CD14-positive monocyte (primary cell): ENCODE measurements around the gene PERCC1. TPM values are rescaled to one million over a fixed set of nuclear protein-coding genes. Genes with fewer than 3 reads are reported as not detected.

ENCODE experiments used
- DNase-seq, 3 donors: peaks; one replicate each; pipeline ENCODE4 v3.0.0-alpha.2; 2011 to 2022
- H2AFZ ChIP-seq: 2 replicates; pipeline ENCODE4 v1.6.0; 2012; ENCODE audit warnings: mild to moderate bottlenecking, low read depth, low read length, inconsistent platforms; ENCODE audit not compliant: insufficient read depth, poor library complexity, severe bottlenecking
- H3K27ac ChIP-seq, 2 donors: 1 replicate in 1 of 2; 2 replicates in 1 of 2; pipeline ENCODE4 v1.5.1; 2012 to 2013; ENCODE audit warnings: low read length in 2 of 2, control low read depth in 1 of 2, inconsistent platforms in 1 of 2, low read depth in 1 of 2, mild to moderate bottlenecking in 1 of 2
- H3K27me3 ChIP-seq, 2 donors: one replicate each; pipeline versions ENCODE4 v1.6.0 to v1.6.1; 2011 to 2013; ENCODE audit warnings: low read length in 2 of 2; ENCODE audit not compliant: control insufficient read depth in 2 of 2, insufficient read depth in 2 of 2
- H3K36me3 ChIP-seq, 2 donors: replicated peaks in 1 of 2; 1 replicate in 1 of 2; 2 replicates in 1 of 2; pipeline versions ENCODE4 v1.5.1 to v1.6.1; 2012 to 2013; ENCODE audit warnings: low read length in 2 of 2, control low read depth in 1 of 2, inconsistent platforms in 1 of 2, mild to moderate bottlenecking in 1 of 2; ENCODE audit not compliant: insufficient read depth in 2 of 2, control insufficient read depth in 1 of 2
- H3K4me1 ChIP-seq, 2 donors: 1 replicate in 1 of 2; 2 replicates in 1 of 2; pipeline versions ENCODE4 v1.5.1 to v1.6.1; 2012 to 2013; ENCODE audit warnings: low read length in 2 of 2, control low read depth in 1 of 2, inconsistent platforms in 1 of 2, mild to moderate bottlenecking in 1 of 2, moderate library complexity in 1 of 2; ENCODE audit not compliant: insufficient read depth in 2 of 2, control insufficient read depth in 1 of 2
- H3K4me2 ChIP-seq: replicated peaks from 2 replicates; pipeline ENCODE3; 2012; ENCODE audit warnings: low read length, moderate library complexity, mild to moderate bottlenecking; ENCODE audit not compliant: poor library complexity, severe bottlenecking; ENCODE audit errors: extremely low read depth
- H3K4me3 ChIP-seq, 3 experiments: fragments of 200-600 bp in 1 of 3; sonication (generic) in 1 of 3; replicated peaks in 1 of 3; 1 replicate in 2 of 3; 2 replicates in 1 of 3; pipeline ENCODE4 v1.5.1; 2011 to 2013; ENCODE audit warnings: low read length in 3 of 3, mild to moderate bottlenecking in 3 of 3, control low read depth in 2 of 3, low read depth in 2 of 3, inconsistent platforms in 1 of 3, moderate library complexity in 1 of 3
- H3K79me2 ChIP-seq: 2 replicates; pipeline ENCODE4 v1.6.0; 2012; ENCODE audit warnings: mild to moderate bottlenecking, control low read depth, inconsistent platforms, low read length, moderate library complexity; ENCODE audit not compliant: insufficient read depth
- H3K9ac ChIP-seq: 2 replicates; pipeline ENCODE4 v1.6.0; 2017; ENCODE audit warnings: low read length, mild to moderate bottlenecking; ENCODE audit not compliant: insufficient read depth, poor library complexity, severe bottlenecking
- H3K9me3 ChIP-seq, 2 donors: replicated peaks in 1 of 2; 1 replicate in 1 of 2; 2 replicates in 1 of 2; pipeline versions ENCODE4 v1.5.1 to v1.6.1; 2012 to 2013; ENCODE audit warnings: low read length in 2 of 2, control low read depth in 1 of 2; ENCODE audit not compliant: control insufficient read depth in 1 of 2, insufficient read depth in 1 of 2
- H4K20me1 ChIP-seq: 2 replicates; pipeline ENCODE4 v1.6.0; 2012; ENCODE audit warnings: mild to moderate bottlenecking, low read length, control low read depth, moderate library complexity; ENCODE audit not compliant: insufficient read depth
- H3K27ac Mint-ChIP-seq, 7 donors: one replicate each; pipeline ENCODE4 v1.8.0; 2020; ENCODE audit warnings: mild to moderate bottlenecking in 7 of 7, mixed read lengths in 7 of 7, moderate library complexity in 6 of 7, inconsistent platforms in 2 of 7
- H3K27me3 Mint-ChIP-seq, 3 donors: one replicate each; pipeline ENCODE4 v1.8.0; 2021 to 2022; ENCODE audit warnings: low read depth in 3 of 3, mild to moderate bottlenecking in 3 of 3, mixed read lengths in 3 of 3, moderate library complexity in 3 of 3, inconsistent platforms in 1 of 3
- H3K36me3 Mint-ChIP-seq, 2 donors: one replicate each; pipeline ENCODE4 v1.8.0; 2020; ENCODE audit warnings: mixed read lengths in 2 of 2, inconsistent platforms in 1 of 2, mild to moderate bottlenecking in 1 of 2
- H3K4me1 Mint-ChIP-seq: one replicate; pipeline ENCODE4 v1.8.0; 2020; ENCODE audit warnings: mild to moderate bottlenecking, mixed read lengths
- H3K4me3 Mint-ChIP-seq, 2 donors: one replicate each; pipeline ENCODE4 v1.8.0; 2020; ENCODE audit warnings: mild to moderate bottlenecking in 2 of 2, mixed read lengths in 2 of 2, moderate library complexity in 1 of 2
- H3K9me3 Mint-ChIP-seq, 7 donors: one replicate each; pipeline ENCODE4 v1.8.0; 2020 to 2022; ENCODE audit warnings: mixed read lengths in 7 of 7, mild to moderate bottlenecking in 6 of 7, moderate library complexity in 6 of 7, inconsistent platforms in 2 of 7
- CTCF ChIP-seq: fragments of 200-600 bp; IDR thresholded peaks from one replicate; pipeline ENCODE4 v1.8.0; 2022; ENCODE audit warnings: antibody characterized with exemption, mild to moderate bottlenecking
- WGBS: methylation state at CpG from one replicate; pipeline ENCODE4 v1.1.5; 2013; ENCODE audit warnings: missing lambda C conversion rate; ENCODE audit not compliant: insufficient coverage; 5-methylcytosine and 5-hydroxymethylcytosine counted together
- intact Hi-C, 2 donors: fragments of 100-400 bp; cut with micrococcal nuclease; formaldehyde crosslinking; loops; one replicate each; pipeline versions ENCODE4 v1.15.0 to v1.15.1; 2023
- polyA plus RNA-seq, 3 donors: library from polyadenylated mRNA; depleted of rRNA in 1 of 3; unstranded in 2 of 3; stranded (reverse) in 1 of 3; fragments of 300-500 nt in 2 of 3; fragments of >200 nt in 1 of 3; fragmentation: Illumina TruSeq in 2 of 3; gene quantifications; 1 replicate in 2 of 3; 2 replicates in 1 of 3; pipeline ENCODE4 v1.2.3, GENCODE V29; 2012 to 2021

The PERCC1 gene
- polyA plus RNA-seq, 3 donors = not detected

GRCh38 chr16:1443403-1443973, 12.6 kb downstream of the PERCC1 start:
- no peaks in the 10 kb centered on the region for H3K9me3 ChIP-seq
- H3K27me3 ChIP-seq = no peaks in the 10 kb centered on the region
- Mint-ChIP-seq H3K36me3 (peaks cover 13 to 22% of the 10 kb centered on the region in 2 donors), H3K9me3 (no peaks in the 10 kb centered on the region), H3K27me3 (peaks cover 0 to 3% (median 0%) of the 10 kb centered on the region in 3 donors), H3K4me1 (no peaks in the 10 kb centered on the region), H3K27ac (no peak overlapping the region), H3K4me3 (no peak overlapping the region)
- H3K9ac ChIP-seq = no peak overlapping the region
- H4K20me1 ChIP-seq = peaks cover 15% of the 10 kb centered on the region
- H3K79me2 ChIP-seq = no peaks in the 10 kb centered on the region
- H3K4me2 ChIP-seq = no peak overlapping the region
- H2AFZ ChIP-seq = no peak overlapping the region
- H3K4me3 ChIP-seq = no peak overlapping the region
- no peaks in the 10 kb centered on the region for H3K4me1 ChIP-seq
- WGBS = 92% methylated on average over 38 of the region's 38 CpGs
- intact Hi-C loops = no loop called here
- DNase-seq = no peak
- no peak overlapping the region for H3K27ac ChIP-seq
- TF ChIP-seq CTCF = no peak
- peaks cover 29 to 31% of the 10 kb centered on the region in 2 donors for H3K36me3 ChIP-seq

- H3K27ac ChIP-seq = no peak within 1 kb of the TSS
- H3K4me2 ChIP-seq = no peak within 1 kb of the TSS
- no peak within 1 kb of the TSS for H3K4me3 ChIP-seq
- Mint-ChIP-seq H3K27me3 (peaks cover 0 to 3% (median 0%) of the 10 kb centered on the region in 3 donors), H3K4me3 (no peak within 1 kb of the TSS), H3K4me1 (no peaks in the 10 kb centered on the region), H3K36me3 (peaks cover 18 to 24% of the 10 kb centered on the region in 2 donors), H3K9me3 (no peaks in the 10 kb centered on the region), H3K27ac (no peak within 1 kb of the TSS)
- TF ChIP-seq CTCF = no peak
- peaks cover 36 to 38% of the 10 kb centered on the region in 2 donors for H3K36me3 ChIP-seq
- H4K20me1 ChIP-seq = peaks cover 21% of the 10 kb centered on the region
- no peaks in the 10 kb centered on the region for H3K27me3 ChIP-seq
- no peak within 1 kb of the TSS for H3K9ac ChIP-seq
- DNase-seq = no peak
- H3K4me1 ChIP-seq = no peaks in the 10 kb centered on the region
- no peaks in the 10 kb centered on the region for H3K79me2 ChIP-seq
- H2AFZ ChIP-seq = no peak within 1 kb of the TSS
- intact Hi-C loops = no loop called here
- 91% methylated on average over 25 of the region's 27 CpGs for WGBS
- H3K9me3 ChIP-seq = no peaks in the 10 kb centered on the region
These were observed 13.3 kb downstream of the PERCC1 start, which contains the start of gene CCDC154 for GRCh38 chr16:1443980-1444729. Gene CCDC154, minus strand, starts transcription at chr16:1444556. Its CDS starts 234 bp downstream, at chr16:1444322.
